Progenitor cell of endocrine pancreas (in vitro differentiated cells): ENCODE measurements around the gene PPP1R14B. TPM values are rescaled to one million over a fixed set of nuclear protein-coding genes. Genes with fewer than 3 reads are reported as not detected.
"Not testable (repeated sequence)": the region's sequence is repeated elsewhere in the genome, so short reads cannot be mapped to it uniquely, and the experiment has no call there.

ENCODE experiments used
- DNase-seq: peaks from one replicate; pipeline ENCODE4 v3.0.0; 2021; ENCODE audit warnings: low spot score; ENCODE audit not compliant: unreplicated experiment
- H3K27ac Mint-ChIP-seq: 2 replicates; pipeline ENCODE4 v1.8.0; 2021; ENCODE audit warnings: mild to moderate bottlenecking, moderate library complexity, mixed read lengths
- H3K27me3 Mint-ChIP-seq: 2 replicates; pipeline ENCODE4 v1.8.0; 2021; ENCODE audit warnings: mixed read lengths
- H3K36me3 Mint-ChIP-seq: 2 replicates; pipeline ENCODE4 v1.8.0; 2022; ENCODE audit warnings: mixed read lengths; ENCODE audit not compliant: insufficient read depth
- H3K4me1 Mint-ChIP-seq: 2 replicates; pipeline ENCODE4 v1.8.0; 2021; ENCODE audit warnings: low read depth, mixed read lengths
- H3K4me3 Mint-ChIP-seq: 2 replicates; pipeline ENCODE4 v1.8.0; 2021; ENCODE audit warnings: low read depth, mild to moderate bottlenecking, moderate library complexity, mixed read lengths
- H3K9me3 Mint-ChIP-seq: 2 replicates; pipeline ENCODE4 v1.8.0; 2021; ENCODE audit warnings: low read depth, mixed read lengths
- CTCF ChIP-seq: fragments of 200-600 bp; sonication (generic); IDR thresholded peaks from one replicate; pipeline ENCODE4 v1.5.0; 2021; ENCODE audit warnings: antibody characterized with exemption, mild to moderate bottlenecking; ENCODE audit not compliant: unreplicated experiment
- total RNA-seq: library from RNA; stranded (reverse); gene quantifications from 2 replicates; pipeline ENCODE4 v1.2.1, GENCODE V29; 2021

PPP1R14B gene
- total RNA-seq, 1 donor from 2014 or later, result 198 TPM

- no peak for DNase-seq
- no peaks in the 10 kb centered on the region for H3K36me3 Mint-ChIP-seq
- no peaks in the 10 kb centered on the region for H3K9me3 Mint-ChIP-seq
- H3K4me1 Mint-ChIP-seq, result peaks cover 11% of the 10 kb centered on the region
- H3K4me3 Mint-ChIP-seq, result peak overlapping the region; percentile 33
- TF ChIP-seq CTCF, result no peak
- H3K27me3 Mint-ChIP-seq, result peaks cover 3% of the 10 kb centered on the region
- no peak overlapping the region for H3K27ac Mint-ChIP-seq
Observed at GRCh38 chr11:64249563-64250414, 3.0 kb upstream of the PPP1R14B start.

- peaks cover 3% of the 10 kb centered on the region for H3K27me3 Mint-ChIP-seq
- H3K9me3 Mint-ChIP-seq, result no peaks in the 10 kb centered on the region
- H3K36me3 Mint-ChIP-seq, result no peaks in the 10 kb centered on the region
- H3K27ac Mint-ChIP-seq, result no peak overlapping the region
- TF ChIP-seq CTCF, result no peak
- DNase-seq, result no peak
- peaks cover 11% of the 10 kb centered on the region for H3K4me1 Mint-ChIP-seq
- H3K4me3 Mint-ChIP-seq, result no peak overlapping the region
Observed at GRCh38 chr11:64249038-64249437, 2.3 kb upstream of the PPP1R14B start.

- H3K9me3 Mint-ChIP-seq, result no peaks in the 10 kb centered on the region
- no peak overlapping the region for H3K27ac Mint-ChIP-seq
- TF ChIP-seq CTCF, result no peak
- peaks cover 3% of the 10 kb centered on the region for H3K27me3 Mint-ChIP-seq
- no peak overlapping the region for H3K4me3 Mint-ChIP-seq
- H3K36me3 Mint-ChIP-seq, result peaks cover 3% of the 10 kb centered on the region
- no peak for DNase-seq
- peaks cover 11% of the 10 kb centered on the region for H3K4me1 Mint-ChIP-seq
Observed at GRCh38 chr11:64248578-64248977, 1.8 kb upstream of the PPP1R14B start.

GRCh38 chr11:64247729-64248531 lies 1.2 kb upstream of the PPP1R14B start:
- no peak for DNase-seq
- Mint-ChIP-seq H3K27ac (peak overlapping the region; percentile 78), H3K4me1 (peaks cover 11% of the 10 kb centered on the region), H3K4me3 (peak overlapping the region; percentile 86), H3K9me3 (no peaks in the 10 kb centered on the region), H3K36me3 (peaks cover 4% of the 10 kb centered on the region), H3K27me3 (peaks cover 3% of the 10 kb centered on the region)
- no peak for TF ChIP-seq CTCF

GRCh38 chr11:64246621-64246870 lies 197 bp downstream of the PPP1R14B start:
- not testable (repeated sequence) for H3K4me1 Mint-ChIP-seq, DNase-seq, H3K36me3 Mint-ChIP-seq, H3K27ac Mint-ChIP-seq, H3K9me3 Mint-ChIP-seq, H3K27me3 Mint-ChIP-seq
- H3K4me3 Mint-ChIP-seq, result peak overlapping the region; percentile 86
